Stimulated activated CD4-positive, alpha-beta T cell treated with anti-CD3 and anti-CD28 coated beads, Interleukin-2, amount 100 ng/mL, for 48 hours (primary cell): ENCODE results near the gene HDGFL3.

ENCODE experiments used
- DNase-seq, 2 donors: peaks; one replicate each; pipeline ENCODE4 v3.0.0-alpha.2; 2020

Gene HDGFL3

DNA sequence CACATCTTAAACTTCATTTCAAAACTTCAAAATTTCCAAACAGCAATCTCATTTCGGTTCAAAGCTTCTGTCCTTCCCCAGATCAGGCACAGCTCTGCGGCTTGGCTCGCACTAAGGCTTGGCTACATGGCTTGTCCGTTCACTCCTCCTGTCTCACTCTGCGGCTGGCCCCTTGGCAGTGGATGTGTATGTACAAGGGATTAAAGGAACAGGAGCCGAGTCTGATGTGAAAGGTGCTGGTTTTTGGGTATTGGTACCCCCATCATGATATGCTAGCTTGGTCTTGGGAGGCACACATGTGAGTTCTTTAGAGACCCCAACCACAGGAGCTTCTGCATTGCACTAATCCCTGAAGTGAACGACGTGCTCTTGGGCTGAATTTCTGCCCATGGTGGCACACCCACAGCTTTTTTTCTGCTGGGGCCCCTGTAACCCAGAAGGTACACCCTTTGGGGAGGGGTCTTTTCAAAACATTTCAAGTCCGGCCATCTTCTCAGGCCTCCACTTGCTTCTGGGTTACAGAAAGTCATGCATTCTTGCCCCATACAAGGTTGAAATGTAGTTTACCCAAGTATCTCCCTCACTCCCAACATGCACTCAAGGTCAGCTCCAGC, 87.5 kb downstream of the HDGFL3 start:
- DNase-seq, result no peak

DNA sequence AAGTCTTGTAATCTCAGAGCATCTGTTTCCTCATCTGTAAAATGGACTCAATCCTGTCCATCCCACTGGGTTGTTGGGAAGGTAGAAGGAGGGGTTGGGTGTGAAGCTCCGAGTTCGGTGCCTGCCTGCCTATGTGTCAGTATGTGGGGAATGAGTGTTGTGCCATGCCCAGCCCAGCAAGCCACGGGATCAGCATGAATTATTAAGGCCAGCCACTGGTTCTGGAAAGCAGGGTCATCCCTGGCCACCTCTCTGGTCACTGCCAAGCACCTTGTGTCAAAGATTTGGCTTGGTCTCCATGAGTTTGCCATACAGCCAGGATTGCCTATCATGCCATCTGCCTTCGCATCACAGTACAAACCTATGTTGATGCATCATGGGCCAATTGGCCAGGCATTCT, 88.7 kb downstream of the HDGFL3 start:
- no peak for DNase-seq

DNA sequence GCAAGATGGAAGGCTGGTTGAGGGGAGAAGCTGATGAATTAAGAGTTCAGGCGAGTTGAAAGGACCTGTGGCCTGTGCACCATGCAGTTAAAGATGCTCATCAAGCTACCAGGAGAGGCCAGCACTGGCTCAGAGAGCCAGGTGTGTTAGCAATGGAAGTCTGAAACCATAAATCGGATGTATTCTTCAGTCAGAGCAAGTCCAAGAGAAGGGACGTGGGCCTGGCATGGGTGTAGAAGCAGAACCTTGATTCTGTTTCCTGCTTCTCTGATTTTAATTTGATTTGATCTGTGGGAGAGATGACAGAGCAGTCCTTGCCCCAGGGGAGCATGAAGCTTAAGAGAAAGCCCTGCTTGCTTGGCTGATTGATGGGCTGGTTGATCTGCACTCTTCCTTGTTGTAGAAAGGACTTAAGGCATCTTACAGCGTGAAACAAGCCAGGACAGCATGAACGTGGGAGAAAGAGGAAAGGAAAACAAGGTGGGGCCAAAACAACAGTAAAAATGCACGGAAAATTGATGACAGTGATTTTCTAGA, 89.3 kb downstream of the HDGFL3 start:
- no peak for DNase-seq

DNA sequence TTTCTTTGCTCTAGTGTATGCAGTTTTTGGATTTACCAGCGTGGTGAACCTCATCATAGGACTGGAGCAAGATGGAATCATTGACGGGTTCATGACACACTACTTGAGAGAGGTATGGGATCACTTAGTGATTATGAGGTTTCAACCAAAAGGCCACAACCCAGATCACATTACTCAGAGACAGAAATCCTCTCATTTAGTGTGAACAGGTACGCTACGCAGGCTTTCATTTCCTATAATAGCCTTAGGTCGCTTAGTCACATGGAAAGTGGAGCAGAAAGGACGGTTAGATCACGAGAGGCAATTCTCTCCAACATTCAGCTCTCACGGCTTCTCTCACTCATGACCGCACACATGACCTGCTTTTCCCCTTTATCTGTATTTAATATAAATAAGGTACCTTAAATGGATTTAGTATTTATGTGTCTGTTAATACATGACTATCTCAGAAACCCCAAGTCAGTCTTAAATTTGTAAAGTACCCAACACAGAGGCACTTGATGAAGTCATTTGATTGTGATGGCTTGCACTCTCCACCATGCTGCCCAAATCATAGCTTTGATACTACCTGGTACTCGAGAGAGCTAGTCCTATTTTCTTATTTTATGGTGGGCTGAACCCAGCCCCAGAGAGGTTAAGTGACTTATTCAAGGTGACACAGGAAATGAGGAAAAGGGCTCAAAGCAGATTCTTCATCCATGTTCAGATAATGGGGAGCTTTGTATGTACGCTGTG, 91.6 kb downstream of the HDGFL3 start:
- no peak for DNase-seq

DNA sequence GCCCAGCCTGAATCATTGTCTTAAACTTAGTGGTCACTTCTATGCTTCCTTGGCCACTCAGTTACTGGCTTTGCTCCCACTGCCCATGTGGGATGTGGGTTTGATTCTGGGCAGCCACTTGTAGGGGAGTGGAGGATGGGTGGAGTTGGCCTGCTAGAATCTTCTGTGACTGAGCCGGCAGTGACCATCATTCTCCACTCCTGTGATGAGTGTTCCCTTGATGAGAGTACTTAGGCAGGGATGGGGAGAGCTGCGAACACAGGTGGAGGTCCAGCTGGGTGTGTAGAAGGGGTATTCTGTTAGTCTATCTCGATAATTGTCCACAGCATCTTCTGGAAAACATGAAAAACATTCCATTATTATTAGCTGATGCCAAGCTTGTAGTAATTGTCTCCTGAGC, 92.2 kb downstream of the HDGFL3 start:
- no peak for DNase-seq

DNA sequence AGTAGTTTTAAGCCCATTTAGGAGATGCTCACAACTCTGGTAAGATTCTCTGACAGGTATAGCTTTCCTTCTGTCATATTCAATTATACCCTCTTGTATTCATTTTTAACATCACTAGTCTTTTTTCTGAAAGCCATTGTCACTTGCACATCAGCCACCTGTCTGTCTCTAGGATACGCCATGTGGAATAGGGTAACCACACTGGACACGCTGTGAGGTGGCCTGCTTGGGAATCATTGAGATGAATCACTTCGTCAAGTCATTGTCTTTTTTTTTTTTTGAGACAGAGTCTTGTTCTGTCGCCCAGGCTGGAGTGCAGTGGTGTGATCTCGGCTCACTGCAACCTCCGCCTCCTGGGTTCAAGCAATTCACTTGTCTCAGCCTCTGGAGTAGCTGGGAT, 92.8 kb downstream of the HDGFL3 start:
- DNase-seq, result no peak

DNA sequence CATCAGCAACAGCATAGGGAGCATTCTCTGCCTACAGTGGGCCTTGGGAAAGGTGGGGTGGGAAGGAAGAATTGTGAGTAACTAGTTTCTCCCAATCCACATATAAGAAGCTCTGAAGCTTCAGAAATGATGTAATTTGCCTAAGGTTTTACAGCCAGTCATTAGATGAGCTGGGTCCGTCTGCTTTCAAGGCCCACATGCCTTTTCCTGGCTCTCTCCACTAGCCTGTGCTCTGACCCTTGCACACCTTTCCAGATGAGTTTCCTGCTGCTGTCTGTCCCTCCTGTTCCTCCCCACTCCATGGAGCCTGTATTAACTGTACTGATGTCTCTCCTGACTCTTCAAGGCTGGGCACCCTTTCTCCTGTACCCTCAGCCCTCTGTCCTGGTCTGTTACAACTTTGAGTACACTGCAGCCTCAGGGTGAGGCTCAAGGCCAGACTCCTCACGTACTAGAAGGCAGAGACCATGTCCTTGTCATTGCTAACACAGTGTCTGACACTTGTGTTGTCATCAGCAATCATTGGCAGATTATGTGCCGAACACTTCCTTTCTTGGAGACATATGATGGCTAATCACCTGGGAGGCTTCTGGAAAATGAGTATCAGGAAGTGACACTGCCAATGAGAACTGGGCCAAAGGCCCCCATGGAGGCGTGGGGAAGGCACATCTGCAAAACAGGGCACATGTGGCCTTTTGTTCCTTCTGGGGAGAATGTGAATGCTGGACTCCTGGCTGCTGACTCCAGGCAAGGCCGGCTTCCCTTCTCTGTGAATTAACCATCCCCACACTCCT, 93.5 kb downstream of the HDGFL3 start:
- DNase-seq, result no peak

DNA sequence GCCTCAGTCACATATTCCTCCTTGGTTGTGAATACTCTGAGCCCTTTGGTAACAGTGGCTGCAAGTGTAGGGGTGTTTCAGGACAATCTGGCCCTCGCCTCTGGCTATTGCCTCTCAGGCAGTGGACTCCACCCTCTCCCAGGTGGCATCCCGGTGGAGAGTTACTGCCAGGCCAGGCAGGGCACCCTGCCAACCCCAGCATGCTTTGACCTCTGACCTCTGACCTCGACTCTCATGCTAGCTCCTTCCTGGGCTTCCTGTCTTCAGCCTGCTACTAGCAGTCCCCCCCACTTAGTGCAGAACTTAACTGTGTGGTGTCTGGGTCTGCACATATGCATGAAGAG, 94.7 kb downstream of the HDGFL3 start:
- DNase-seq, result no peak

DNA sequence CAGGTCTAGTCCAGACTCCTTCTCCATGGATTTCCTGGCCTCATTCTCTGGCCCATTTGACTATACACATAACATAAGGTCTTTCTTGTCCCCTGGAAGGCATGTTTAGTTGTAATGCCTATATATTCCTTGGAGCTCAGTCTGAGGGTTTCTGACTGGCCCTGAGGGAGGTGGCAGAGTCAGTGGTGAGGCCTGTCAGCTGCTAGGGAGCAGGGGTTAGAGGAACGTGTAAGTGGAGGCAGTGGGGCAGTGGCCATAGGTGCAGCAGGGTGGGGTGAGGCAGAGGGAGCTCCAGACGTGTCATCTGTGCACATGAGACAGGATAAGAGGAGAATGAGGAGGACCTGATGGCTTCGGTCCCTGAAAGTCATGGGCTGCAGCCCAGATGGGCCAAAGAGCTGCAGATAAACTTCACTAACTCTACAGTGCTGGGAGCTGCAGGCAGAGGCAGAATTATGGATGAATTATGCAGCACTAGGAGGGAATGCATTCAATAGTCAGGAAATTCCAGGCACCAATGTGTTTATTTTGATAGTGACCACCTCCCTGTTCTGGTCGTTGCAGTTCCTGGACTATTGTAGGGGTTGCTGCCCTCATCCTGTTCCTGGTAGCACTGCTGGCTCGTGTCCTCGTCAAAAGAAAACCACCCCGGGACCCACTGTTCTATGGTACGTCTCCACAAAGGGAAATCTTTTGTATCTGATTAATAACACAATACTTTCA, 95.2 kb downstream of the HDGFL3 start:
- no peak for DNase-seq

DNA sequence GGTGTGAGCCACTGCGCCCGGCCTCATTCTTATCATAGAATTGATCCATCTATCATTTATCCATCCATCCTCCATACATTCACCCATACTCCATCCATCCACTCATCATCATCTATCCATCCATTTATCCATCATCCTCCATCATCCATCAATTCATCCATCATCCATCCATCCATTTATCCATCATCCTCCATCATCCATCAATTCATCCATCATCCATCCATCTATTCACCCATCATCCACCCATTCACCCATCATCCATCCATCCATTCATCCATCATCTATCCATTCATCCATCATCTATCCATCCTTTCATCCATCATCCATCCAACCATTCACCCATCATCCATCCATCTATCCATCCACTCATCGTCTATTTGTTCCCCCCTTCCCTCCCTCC, 96.5 kb downstream of the HDGFL3 start:
- DNase-seq, result no peak

DNA sequence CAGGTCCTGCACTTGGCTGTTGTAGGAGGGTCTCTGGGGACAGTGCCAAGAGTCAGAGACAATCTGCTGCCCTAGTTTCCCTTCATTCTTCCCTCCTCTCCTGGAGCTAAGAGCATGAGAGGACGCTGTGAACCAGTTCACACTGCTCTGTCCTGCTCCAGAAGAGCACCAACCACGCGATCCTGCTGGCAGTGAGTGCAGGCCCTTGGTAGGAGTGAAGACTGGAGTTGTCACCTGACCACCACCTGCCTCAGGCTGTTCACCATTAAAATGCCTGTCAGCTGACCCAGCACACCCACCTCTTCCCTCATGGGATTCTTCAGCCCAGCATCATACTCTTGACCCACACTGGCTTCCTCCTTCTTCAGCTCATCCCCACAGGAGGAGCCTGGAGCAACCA, 97.2 kb downstream of the HDGFL3 start:
- DNase-seq, result no peak

DNA sequence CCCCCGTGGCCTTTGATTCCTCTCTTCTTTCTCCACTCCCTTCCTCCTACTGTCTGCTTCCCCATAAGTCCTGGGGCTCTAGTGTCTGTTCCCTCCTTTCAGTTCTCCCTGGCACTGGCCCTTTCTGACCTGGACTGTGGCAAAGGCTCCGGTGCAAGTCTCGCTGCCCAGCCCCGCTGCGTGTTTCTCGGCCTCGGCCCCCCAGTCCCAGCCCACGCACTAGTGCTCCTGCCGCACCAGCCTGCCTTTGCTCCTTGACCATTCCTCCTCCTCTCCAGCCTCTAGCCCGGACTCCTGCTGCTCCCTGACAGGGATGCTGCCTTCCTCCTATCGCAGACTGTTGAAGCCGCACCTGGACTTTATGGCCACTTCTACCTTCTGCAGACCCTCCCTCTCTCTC, 98.1 kb downstream of the HDGFL3 start:
- DNase-seq, result no peak

DNA sequence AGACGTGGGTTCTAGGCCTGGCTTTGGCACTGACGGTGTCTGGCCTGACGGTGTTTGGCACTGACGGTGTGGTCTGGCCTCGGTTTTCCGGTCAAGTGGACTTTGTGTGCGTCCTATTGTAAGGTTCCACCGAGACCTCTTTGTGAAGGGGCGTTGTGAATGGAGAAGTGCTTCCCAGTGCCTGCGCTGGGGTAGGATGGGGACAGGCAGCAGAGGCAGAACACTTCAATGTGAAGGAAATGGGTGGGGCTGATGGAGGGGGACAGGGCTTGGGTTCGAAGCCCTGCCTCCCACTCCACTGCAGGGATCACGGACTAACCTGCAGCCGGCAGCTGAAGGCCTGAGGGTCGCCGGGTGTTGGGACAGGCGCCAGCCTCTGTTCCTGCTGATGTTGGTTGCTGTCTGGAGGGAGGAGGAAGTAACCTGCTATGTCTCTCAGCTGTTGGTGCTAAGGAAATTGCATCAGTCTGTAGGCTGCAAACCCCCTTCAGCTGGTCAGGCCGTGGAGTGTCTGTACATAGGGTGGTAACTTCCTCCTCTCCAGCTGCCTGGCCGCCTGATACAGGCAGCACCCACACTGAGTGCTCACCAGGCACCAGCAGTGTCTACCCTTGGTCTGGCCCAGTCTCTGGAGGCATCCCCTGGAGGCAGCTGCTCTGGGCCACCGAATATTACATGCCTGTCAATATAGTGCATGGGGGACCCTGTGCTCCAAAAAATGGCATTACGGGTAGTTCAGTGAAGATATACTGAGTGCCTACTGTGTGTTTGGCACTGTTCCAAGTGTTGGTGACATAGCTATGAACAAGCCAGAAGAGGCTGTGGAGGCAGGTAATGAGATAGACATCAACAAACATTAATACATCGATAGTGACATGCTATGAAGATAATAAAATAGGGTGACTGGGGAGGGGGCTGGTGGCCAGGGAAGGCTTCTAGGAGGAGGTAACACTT, 99.1 kb downstream of the HDGFL3 start:
- no peak for DNase-seq

DNA sequence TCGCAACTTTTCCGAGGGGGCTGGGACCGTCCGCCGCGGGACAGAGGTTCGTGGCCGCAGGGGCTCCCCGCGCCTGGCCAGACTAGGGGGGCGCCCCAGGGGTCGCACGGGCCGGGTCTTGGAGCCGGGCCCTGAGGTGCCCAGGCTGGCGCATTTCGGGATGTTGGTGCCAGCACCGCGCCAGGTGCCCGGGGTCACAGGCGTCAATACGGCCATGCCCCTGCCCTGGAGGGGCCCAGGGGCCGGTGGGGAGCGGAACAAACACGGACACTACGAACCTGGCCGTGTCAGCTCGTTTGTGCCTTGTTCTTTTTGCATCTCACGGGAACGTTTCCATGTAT, 99.8 kb downstream of the HDGFL3 start:
- no peak for DNase-seq

DNA sequence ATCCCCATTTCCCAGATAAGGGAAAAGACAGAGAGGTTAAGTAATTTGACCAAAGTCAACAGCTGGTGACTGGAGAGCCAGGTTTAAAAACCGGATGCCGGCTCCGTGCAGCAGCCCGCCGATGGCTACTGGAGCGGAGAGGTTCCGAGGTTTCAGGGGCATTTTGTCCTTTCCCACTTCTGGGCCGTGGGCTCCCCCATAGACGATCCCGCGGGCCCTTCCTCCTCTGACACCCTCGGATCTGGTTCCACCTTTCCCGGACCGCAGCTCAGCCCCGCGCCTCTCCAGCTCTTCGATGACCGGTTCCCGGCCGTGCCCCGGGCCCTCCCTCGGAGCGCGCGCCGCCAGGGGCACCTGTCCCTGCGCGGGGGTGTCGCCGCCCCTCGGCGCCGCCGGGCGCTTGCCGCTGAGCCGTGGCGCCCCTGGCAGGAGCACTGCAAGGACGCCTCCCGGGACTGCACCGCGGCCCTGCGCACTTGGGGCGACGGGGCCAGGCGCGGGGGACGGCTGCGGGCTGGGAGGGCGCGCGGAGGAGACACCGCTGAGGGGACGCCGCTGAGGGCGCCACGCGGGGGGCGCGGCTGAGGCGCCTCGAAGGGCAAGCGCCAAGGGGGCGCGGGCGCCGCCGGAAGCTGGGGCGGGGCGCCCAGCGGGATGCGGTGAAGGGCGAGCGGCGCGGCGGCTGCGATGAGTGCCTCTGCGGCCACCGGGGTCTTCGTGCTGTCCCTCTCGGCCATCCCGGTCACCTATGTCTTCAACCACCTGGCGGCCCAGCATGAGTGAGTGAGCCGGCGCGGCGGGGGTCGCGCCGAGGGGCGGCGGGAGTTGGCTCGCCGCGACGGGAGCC, 100.4 kb downstream of the HDGFL3 start, which contains the start of gene TM6SF1:
Gene TM6SF1 (plus strand): TSS at position 652 of the 847 bp plus-strand sequence. CDS start 36 bp downstream, at position 688.
- DNase-seq, result no peak

DNA sequence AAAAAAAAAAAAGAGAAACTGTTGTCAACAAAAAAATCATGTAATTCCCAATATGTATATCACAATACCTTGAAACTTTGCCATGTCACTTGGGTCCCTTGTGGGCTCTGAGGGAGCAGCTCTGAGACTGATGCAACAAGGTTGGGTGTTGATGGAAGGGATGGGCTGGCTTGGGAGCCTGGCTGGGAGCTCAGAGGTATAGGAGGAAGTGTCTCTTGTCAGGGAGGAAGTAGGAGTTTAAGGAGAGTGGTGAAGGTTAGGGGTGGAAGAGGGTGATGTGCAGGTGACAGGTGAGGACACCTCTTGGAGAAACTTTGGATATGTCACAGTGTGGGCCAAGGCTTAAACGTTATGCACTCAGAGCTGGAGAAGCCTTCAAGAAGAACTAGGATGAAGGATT, 102.2 kb downstream of the HDGFL3 start:
- no peak for DNase-seq

DNA sequence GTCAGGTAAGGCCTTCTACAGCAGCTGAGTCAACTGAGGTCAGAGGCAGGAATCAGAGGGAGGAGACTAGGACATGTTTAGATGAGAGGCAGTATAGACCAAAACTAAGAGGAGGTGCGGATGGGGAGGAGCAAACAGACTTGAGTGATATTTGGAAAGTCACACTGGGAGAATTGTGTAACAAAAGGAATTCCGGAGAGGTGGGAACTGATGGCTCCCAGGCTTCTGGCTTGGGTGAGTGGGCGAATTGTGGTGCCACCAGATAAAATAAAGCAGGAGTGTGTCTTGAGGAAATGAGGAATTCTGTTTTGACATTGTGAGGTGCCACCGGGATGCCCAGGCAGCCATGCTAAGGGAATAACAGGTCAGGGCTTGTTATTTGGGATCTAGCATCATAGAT, 103.5 kb downstream of the HDGFL3 start:
- no peak for DNase-seq

DNA sequence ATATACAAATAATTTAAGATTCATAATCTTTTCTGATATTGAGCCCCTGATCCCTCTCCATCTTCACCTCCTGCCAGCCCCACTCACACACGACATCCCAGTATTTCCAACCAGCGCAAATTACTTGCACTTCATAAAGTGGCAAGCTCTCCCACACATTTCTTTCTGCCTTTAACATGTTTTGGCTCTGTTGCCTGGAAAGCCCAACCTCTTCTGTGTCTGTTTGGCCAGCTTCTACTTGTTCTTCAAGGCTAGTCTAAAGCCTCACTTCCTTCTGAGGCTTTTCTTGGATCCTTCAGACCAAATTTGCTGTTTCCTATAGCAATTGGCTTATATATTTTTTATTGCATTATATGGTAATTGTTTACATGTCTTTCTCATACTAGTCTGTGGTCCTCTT, 105.3 kb downstream of the HDGFL3 start:
- no peak for DNase-seq

DNA sequence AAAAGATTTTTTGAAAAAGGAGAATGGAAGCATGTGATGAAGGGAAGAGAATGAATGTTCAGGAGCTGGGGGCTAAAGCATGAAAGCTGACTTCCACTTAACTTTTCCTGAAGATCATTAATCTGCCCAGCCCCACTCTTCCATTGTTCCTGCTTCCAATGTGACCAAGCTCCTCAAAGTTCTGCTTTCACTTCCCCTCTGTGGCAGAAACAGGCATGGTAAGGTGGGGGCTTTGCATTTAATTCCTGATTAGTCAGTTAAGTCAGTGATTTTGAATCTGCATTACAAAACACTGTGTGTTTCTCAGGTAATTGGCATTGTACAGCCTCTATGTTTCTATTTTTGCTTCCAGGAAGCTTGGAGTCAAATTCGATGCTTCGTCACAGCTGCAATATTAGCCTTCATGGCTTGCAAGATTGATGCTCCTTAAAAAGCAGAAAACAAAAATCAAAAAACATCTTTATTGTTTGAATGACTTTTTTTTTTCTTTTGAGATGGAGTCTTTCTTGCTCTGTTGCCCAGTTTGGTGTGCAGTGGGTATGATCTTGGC, 107.5 kb downstream of the HDGFL3 start:
- DNase-seq, result no peak

DNA sequence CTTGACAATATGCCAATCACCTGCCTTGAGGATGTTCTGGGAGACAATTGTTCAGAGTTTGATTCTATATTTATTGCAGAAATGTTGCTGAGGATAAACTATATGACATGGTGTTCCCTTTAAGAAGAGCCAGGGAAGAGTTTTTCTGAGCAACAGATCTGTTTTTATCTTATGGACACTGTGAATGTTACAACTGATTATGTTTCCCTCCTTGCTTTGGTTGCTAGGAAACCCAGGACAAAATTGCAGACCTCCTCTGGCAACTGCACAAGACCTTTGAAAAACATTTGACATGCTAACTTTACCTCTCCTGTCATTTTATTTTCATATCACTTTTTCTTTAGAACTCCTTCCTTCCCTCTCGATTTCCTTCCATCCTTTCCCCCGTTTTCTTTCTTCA, 108.3 kb downstream of the HDGFL3 start:
- no peak for DNase-seq

DNA sequence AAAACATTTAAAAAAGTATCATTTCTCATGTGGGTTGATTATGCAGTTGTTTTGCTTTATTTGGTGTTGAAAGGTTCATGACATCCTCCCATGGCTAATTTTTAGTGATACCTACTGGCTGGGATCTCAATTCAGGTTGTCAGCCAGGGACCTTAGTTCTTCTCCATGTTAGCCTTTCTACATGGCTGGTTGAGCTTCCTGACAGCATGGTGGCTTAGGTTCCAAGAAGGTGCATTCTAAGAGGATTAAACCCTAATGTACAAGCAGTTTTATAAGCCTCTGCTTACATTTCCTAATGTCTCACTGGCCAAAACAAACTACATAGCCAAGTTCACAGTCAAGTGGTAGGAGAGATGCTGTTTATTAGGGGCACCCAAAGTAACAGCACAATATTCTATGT, 109.5 kb downstream of the HDGFL3 start:
- DNase-seq, result no peak
